NCI-H510A treated with DMSO at 0.1 percent for 48 hours (cell line): ENCODE data around the gene BICD1.

Experiments
- DNase-seq: peaks from one replicate; lab custom pipeline; 2025; lab: John Stamatoyannopoulos, UW

Gene BICD1

DNA sequence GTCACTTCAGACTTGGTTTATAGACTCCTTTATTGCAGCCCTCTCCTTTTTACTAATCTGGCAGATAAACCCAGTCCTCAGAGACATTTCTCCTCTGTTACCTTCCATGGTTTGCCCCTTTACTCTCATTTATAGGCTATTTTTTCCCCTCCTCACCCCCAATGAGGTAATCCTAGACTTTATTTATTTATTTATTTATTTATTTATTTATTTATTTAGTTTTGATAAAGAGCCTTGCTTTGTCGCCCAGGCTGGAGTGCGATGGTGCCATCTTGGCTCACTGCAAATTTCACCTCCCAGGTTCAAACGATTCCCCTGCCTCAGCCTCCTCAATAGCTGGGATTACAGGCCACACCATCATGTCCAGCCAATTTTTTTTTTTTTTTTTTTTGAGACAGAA is 301.1 kb downstream of the BICD1 start:
- no peak for DNase-seq

DNA sequence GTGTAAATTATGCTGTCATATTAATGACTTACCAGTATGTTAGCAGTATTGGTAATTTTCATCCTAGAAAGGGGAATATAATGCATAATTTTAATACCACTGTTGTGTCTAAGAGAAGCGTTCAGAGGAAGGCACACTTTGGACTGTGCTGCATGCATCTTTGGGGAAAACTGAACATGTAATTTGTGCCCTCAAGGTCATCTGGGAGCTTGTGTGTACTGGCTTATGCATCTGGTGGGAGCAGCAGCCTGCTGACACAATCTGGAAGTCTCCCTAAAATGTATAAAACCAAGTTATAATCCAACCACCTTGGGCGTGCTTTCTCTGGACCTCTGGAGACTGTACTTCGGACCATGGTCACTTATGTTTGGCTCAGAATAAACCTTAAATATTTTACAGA is 306.8 kb downstream of the BICD1 start:
- no peak for DNase-seq

DNA sequence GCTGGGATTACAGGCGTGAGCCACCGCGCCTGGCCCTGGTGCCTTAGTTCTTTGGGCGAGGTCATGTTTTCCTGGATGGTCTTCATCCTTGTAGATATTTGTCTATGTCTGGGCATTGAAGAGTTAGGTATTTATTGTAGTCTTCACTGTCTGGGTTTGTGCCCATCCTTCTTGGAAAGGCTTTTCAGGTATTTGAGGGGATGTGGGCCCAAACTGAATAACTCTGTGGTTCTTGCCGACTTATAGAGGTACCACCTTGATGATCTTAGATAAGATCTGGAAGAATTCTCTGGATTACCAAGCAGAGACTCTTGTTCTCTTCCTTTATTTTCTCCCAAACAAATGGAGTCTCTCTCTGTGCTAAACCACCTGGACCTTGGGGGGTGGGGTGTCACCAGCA is 311.6 kb downstream of the BICD1 start:
- DNase-seq, result no peak

DNA sequence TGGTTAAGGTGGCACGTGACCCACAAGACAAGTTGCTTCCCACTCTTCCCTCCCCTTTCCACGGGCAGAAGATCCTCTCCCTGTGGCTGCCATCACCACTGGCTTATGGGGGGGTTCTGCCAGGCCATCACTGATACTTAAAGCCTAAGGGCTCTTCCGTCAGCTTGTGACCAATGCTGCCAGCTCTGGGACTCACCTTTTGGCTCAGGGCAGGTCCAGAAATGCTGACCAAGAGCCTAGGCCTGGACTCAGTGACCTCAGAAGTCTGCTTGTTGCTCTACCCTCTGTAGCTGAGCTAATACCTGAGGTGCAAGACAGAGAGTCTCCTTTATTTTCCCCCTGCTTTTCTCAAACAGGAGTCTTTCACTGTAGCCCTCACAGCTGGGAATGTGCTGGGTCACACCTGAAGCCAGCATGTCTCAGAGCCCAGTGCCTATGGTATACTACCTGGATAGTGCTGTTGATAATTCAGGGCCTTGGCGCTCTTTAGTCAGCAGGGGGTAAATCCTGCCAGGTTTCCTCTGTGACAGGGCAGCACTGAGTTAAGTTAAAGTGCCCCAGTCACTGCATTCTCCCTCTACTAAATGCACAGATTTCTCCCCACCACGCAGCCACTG is 312.4 kb downstream of the BICD1 start:
- no peak for DNase-seq

DNA sequence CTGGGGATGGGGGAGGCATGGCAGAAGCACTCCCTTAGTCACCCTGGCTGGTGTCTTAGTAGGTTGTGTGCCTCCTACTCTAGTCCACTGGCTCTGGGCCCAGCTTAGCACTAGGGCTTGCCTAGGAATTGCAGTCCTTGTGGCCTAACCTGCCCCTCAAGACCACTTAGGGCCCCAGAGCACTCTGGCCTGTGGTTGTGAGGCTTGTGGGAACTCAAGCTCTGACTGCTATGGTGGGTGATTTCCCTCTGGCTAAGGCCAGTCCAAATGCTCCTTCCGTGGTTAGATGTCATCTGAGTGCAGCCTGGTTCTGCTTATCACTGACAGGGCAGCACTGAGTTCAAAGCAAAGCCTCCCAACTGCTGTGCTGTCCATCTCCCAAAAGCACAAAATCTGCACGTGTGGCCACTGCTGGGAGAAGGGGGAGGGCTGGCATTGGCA is 312.9 kb downstream of the BICD1 start:
- no peak for DNase-seq

DNA sequence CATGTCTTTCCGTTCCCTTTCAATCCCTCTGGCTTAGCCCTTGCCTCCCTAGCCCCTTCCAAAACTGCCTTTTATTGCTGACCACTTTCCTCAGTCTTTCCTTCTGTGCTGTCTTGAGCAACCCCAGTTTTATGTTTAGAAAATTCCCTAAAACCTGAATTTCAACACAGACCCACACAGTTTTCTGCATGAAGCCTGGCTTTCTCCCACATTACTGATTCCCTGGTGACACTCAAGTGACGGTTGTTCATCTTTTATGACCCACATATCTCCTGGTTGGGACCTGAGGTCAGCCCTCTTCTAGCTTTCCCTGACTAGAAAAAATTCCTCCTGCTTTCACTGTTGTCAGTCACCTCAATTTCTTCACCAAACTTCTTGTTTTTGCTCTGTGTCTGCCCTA is 313.7 kb downstream of the BICD1 start:
- DNase-seq, result no peak

DNA sequence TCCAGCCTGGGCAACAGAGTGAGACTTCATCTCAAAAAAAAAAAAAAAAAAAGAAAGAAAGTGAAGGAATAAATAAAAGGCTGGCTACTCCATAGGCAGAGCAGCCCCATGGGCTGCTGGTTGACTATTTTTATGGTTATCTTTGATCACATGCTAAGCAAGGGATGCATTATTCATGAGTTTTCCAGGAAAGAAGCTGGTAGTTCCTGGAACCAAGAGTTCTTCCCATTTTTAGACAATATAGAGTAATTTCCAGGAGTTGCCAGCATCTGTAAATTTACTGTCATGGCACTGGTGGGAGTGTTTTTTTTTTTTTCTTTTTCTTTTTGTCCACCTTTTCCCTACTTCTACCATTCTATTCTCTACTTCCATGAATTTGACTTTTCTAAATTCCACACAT is 316.9 kb downstream of the BICD1 start:
- DNase-seq, result no peak

DNA sequence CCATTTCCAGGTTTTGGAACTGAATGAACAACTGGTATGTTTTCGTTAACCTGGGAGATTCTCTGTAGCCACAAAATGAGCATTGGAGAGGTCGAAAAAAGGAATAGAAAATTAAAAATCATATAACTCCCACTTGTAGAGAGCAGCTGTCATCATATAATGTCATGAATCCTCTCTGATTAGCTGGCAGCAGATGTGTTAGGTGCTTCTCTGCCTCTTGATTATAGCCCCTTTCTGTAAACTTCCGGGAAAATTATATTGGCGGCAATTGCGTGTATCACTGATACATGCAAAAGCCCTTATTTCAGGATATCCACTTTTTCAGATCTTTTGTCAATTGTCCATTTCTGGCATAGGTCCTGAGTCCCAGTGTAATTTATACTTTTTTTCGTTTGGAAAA is 324.4 kb downstream of the BICD1 start:
- no peak for DNase-seq
